SH-SY5Y (cell line): Measurements from ENCODE around the gene SYT15.

Experiments
- GATA2 ChIP-seq: IDR thresholded peaks from 2 replicates; pipeline ENCODE4 v1.6.1; 2011; ENCODE audit warnings: mild to moderate bottlenecking, low read depth, low read length
- GATA3 ChIP-seq: IDR thresholded peaks from 2 replicates; pipeline ENCODE4 v1.6.1; 2011; ENCODE audit warnings: low read depth, mild to moderate bottlenecking, low read length, moderate library complexity

Gene SYT15

GRCh38 chr10:46560381-46560780 is 18.5 kb upstream of the SYT15 start:
- no peak for TF ChIP-seq GATA3
- no peak for TF ChIP-seq GATA2

DNA sequence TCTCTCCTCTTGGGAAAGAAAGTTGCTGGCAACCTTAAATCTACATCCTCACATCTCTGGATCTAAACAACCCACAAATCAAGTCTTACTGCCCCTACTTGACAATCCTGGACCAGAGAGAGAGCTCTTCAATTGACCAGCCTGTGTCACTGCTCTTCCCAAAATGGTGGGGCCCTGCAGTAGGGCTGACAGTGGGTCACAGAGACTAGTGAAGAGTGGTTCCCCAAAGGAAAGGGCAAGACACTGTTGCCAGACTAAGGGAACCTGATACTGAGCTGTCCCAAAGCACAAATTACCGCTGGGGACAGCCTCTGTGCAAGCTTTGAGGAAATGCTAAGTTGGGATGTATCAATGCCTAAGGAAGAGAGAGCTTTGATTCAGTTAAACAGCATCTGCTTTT is 18.0 kb upstream of the SYT15 start:
- TF ChIP-seq GATA2 = no peak
- TF ChIP-seq GATA3 = no peak
